ENCODE results near the gene EIF4A2. TPM values are rescaled to one million over a fixed set of nuclear protein-coding genes. Genes with fewer than 3 reads are reported as not detected.

Gene EIF4A2
- total RNA-seq, 2 donors from 2014 or later = 337 to 366 TPM

DNA sequence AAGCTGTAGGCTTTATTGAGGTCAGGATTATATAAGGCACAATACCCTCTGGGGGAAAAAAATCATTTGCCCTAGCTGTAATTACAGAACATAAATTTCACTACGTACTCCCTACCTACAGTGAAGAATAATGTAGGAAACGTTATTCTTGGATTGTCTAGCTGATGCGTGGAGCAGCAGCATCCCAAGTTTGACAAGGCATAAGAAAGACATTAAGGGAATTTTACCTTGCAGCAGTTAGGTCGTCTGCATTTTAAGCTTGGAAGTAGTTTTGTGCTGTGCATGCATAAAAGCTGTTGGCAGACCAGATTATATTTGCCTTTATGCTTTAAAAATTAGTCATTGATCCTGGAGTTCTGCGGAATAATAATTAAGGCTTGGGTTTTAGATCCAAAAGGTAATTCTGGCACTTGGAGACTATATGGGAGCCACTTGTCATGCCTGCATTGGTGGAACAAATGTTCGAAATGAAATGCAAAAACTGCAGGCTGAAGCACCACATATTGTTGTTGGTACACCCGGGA is 2.2 kb downstream of the EIF4A2 start:
- peak overlapping the region in 1 of 2 donors; percentile 100 for H3K9ac ChIP-seq (ENCODE audit: low read depth in 2 of 2, low read length in 2 of 2)
- DNase-seq = no peak
- intact Hi-C loops (cut with DNase I) = no loop called here
- peak overlapping the region; percentile 77 for H3K4me3 ChIP-seq
- no peaks in the 10 kb centered on the region for H3K9me3 ChIP-seq
- peaks cover 5% of the 10 kb centered on the region for H3K4me1 ChIP-seq
- H3K27me3 ChIP-seq = no peaks in the 10 kb centered on the region
- H3K36me3 ChIP-seq = peaks cover 33% of the 10 kb centered on the region
- H3K27ac ChIP-seq = no peak overlapping the region
- TF ChIP-seq CTCF (IDR thresholded peaks at IDR 0.05) = no peak

DNA sequence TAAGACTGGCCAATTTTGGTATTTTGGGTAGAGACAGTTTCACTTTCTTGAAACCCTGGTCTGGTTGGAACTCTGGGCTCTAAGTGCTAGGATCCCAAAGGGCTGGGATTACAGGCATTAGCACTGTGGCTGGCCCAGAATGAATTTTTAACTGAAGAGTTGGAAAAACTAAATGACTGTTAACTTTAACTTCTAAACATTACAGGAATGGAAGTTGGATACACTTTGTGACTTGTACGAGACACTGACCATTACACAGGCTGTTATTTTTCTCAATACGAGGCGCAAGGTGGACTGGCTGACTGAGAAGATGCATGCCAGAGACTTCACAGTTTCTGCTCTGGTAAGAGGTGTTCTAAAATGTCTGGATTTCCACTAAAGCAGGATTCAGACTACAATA is 3.5 kb downstream of the EIF4A2 start:
- intact Hi-C loops (cut with DNase I) = no loop called here
- Histone ChIP-seq H3K9me3 (no peaks in the 10 kb centered on the region), H3K27me3 (no peaks in the 10 kb centered on the region), H3K9ac (ENCODE audit: low read depth in 2 of 2, low read length in 2 of 2) (no peak overlapping the region), H3K4me3 (peak overlapping the region; percentile 77), H3K4me1 (peaks cover 5% of the 10 kb centered on the region), H3K27ac (no peak overlapping the region), H3K36me3 (peaks cover 33% of the 10 kb centered on the region)
- no peak for TF ChIP-seq CTCF (IDR thresholded peaks at IDR 0.05)
- no peak for DNase-seq

- peaks cover 5% of the 10 kb centered on the region for H3K4me1 ChIP-seq
- intact Hi-C loops (cut with DNase I) = no loop called here
- H3K27ac ChIP-seq = no peak overlapping the region
- H3K27me3 ChIP-seq = no peaks in the 10 kb centered on the region
- no peak overlapping the region for H3K4me3 ChIP-seq
- no peak for DNase-seq
- H3K9ac ChIP-seq (ENCODE audit: low read depth in 2 of 2, low read length in 2 of 2) = no peak overlapping the region
- H3K36me3 ChIP-seq = peaks cover 33% of the 10 kb centered on the region
- no peaks in the 10 kb centered on the region for H3K9me3 ChIP-seq
- no peak for TF ChIP-seq CTCF (IDR thresholded peaks at IDR 0.05)
Measured at GRCh38 chr3:186787642-186788481, 4.5 kb downstream of the EIF4A2 start.

DNA sequence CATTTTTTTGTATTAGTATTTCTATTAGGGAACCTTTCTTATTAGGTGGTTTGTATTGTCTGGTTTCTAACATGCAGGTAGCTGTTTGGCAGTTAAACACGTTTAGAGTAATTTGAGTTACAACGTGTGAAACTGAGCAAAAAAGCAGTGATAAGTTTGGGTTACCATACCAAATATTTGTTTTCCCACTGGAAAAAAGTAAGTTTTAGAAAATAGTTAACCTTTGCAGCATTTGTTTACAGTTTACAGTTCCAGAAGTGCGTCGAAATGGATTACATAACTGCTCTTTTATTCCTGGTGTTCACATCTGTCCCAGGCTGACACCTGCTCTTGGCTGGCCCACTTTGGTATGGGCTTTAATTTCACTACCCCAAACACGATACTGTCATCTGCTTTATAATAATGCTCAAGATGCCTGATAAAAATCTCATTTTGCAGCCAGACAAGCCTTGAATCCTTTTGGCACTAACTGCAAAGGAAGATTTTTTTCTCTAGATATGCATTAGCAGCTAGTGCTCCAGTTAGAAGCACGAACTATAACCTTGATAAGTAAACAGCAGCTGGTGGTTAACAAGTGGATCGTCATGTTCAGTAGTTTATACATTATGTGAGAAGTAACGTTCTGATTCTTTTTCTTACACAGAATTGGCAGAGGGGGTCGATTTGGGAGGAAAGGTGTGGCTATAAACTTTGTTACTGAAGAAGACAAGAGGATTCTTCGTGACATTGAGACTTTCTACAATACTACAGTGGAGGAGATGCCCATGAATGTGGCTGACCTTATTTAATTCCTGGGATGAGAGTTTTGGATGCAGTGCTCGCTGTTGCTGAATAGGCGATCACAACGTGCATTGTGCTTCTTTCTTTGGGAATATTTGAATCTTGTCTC is 5.3 kb downstream of the EIF4A2 start:
- intact Hi-C loops (cut with DNase I) = no loop called here
- Histone ChIP-seq H3K4me1 (peaks cover 5% of the 10 kb centered on the region), H3K4me3 (no peak overlapping the region), H3K9me3 (no peaks in the 10 kb centered on the region), H3K9ac (ENCODE audit: low read depth in 2 of 2, low read length in 2 of 2) (no peak overlapping the region), H3K36me3 (peaks cover 33% of the 10 kb centered on the region), H3K27ac (no peak overlapping the region), H3K27me3 (no peaks in the 10 kb centered on the region)
- DNase-seq = no peak
- no peak for TF ChIP-seq CTCF (IDR thresholded peaks at IDR 0.05)

DNA sequence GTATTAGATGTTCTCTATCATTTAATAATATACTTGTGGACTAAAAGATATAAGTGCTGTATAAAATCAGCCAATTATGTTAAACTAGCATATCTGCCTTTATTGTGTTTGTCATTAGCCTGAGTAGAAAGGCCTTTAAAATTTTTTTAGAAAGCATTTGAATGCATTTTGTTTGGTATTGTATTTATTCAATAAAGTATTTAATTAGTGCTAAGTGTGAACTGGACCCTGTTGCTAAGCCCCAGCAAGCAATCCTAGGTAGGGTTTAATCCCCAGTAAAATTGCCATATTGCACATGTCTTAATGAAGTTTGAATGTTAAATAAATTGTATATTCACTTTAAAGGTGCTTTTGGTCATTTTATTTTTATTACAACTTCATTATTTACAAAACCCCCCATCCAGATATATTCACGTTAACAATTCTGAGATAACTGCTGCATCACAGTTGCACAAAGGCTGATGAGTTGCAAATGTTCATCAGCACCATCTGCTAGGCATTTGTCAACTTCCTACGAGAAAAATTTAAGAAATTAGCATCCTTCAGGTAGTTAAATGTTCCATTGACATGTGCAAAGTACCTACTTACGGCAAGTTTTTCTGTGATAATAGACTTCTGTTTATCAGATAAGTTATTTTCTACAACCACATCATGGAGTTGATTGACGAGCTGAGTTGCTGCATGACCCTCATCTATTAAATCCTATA is 6.3 kb downstream of the EIF4A2 start:
- Histone ChIP-seq H3K9ac (ENCODE audit: low read depth in 2 of 2, low read length in 2 of 2) (no peak overlapping the region), H3K9me3 (no peaks in the 10 kb centered on the region), H3K4me1 (peaks cover 5% of the 10 kb centered on the region), H3K27ac (no peak overlapping the region), H3K36me3 (peaks cover 33% of the 10 kb centered on the region), H3K27me3 (no peaks in the 10 kb centered on the region), H3K4me3 (no peak overlapping the region)
- DNase-seq = no peak
- intact Hi-C loops (cut with DNase I) = no loop called here
- no peak for TF ChIP-seq CTCF (IDR thresholded peaks at IDR 0.05)
